GM18508 (cell line): Measurements from ENCODE around the gene DUOX2.
"Not testable (repeated sequence)": the region's sequence is repeated elsewhere in the genome, so short reads cannot be mapped to it uniquely, and the experiment has no call there.

Experiments
- ATAC-seq: cut with Tn5 transposase; IDR thresholded peaks from one replicate; pipeline ENCODE4 v1.9.1; 2021; ENCODE audit warnings: moderate number of reproducible peaks; ENCODE audit not compliant: insufficient read depth, unreplicated experiment

Gene DUOX2

GRCh38 chr15:45079201-45079600 lies 34.8 kb downstream of the DUOX2 start:
- ATAC-seq: not testable (repeated sequence)

GRCh38 chr15:45077391-45077790 lies 36.6 kb downstream of the DUOX2 start:
- not testable (repeated sequence) for ATAC-seq

GRCh38 chr15:45075440-45076320 lies 38.3 kb downstream of the DUOX2 start:
- not testable (repeated sequence) for ATAC-seq

- ATAC-seq: not testable (repeated sequence)
Measured at GRCh38 chr15:45073602-45074001, 40.4 kb downstream of the DUOX2 start.

- ATAC-seq: not testable (repeated sequence)
Measured at GRCh38 chr15:45069942-45070360, 44.0 kb downstream of the DUOX2 start.

- no peak for ATAC-seq
Measured at GRCh38 chr15:45064386-45064785, 49.6 kb downstream of the DUOX2 start.

GRCh38 chr15:45062301-45062700 lies 51.7 kb downstream of the DUOX2 start:
- ATAC-seq: not testable (repeated sequence)

GRCh38 chr15:45058690-45059675 lies 55.0 kb downstream of the DUOX2 start:
- ATAC-seq: not testable (repeated sequence)

GRCh38 chr15:45052676-45053075 lies 61.3 kb downstream of the DUOX2 start:
- not testable (repeated sequence) for ATAC-seq

GRCh38 chr15:45050587-45050986 lies 63.4 kb downstream of the DUOX2 start:
- no peak for ATAC-seq

GRCh38 chr15:45048794-45049631 lies 65.0 kb downstream of the DUOX2 start:
- ATAC-seq: no peak

- not testable (repeated sequence) for ATAC-seq
Measured at GRCh38 chr15:45048449-45048793, 65.6 kb downstream of the DUOX2 start.

- ATAC-seq: not testable (repeated sequence)
Measured at GRCh38 chr15:45044270-45044669, 69.7 kb downstream of the DUOX2 start.

- ATAC-seq: not testable (repeated sequence)
Measured at GRCh38 chr15:45042859-45043258, 71.1 kb downstream of the DUOX2 start.
